Cardiac muscle cell (in vitro differentiated cells and primary cell): ENCODE data around the gene AP2M1. TPM values are rescaled to one million over a fixed set of nuclear protein-coding genes. Genes with fewer than 3 reads are reported as not detected.

Source experiments
- DNase-seq, 2 donors: peaks; one replicate each; pipeline versions ENCODE4 v3.0.0 to v3.0.0-alpha.2; 2010 to 2017; ENCODE audit warnings: low read depth in 1 of 2, low spot score in 1 of 2
- H3K27ac ChIP-seq: fragments of 200-600 bp; sonication (generic); 2 replicates; pipeline ENCODE4 v1.5.1; 2016
- H3K27me3 ChIP-seq: fragments of 200-600 bp; sonication (generic); 2 replicates; pipeline ENCODE4 v1.6.0; 2016; ENCODE audit warnings: control low read depth
- H3K36me3 ChIP-seq: fragments of 200-600 bp; sonication (generic); 2 replicates; pipeline ENCODE4 v1.5.1; 2016; ENCODE audit warnings: control low read depth
- H3K4me1 ChIP-seq: fragments of 200-600 bp; sonication (generic); 2 replicates; pipeline ENCODE4 v1.8.1; 2017; ENCODE audit warnings: low read depth, mild to moderate bottlenecking, mixed run types
- H3K4me3 ChIP-seq: fragments of 200-600 bp; sonication (generic); 2 replicates; pipeline ENCODE4 v1.5.1; 2016; ENCODE audit warnings: mild to moderate bottlenecking
- H3K9me3 ChIP-seq: fragments of 200-600 bp; sonication (generic); 2 replicates; pipeline ENCODE4 v1.5.1; 2017; ENCODE audit warnings: low read depth, mild to moderate bottlenecking, control low read depth
- polyA plus RNA-seq: library from polyadenylated mRNA; unstranded; fragments of >200 nt; fragmentation: Nextera tagmentation; extraction: Ambion mirVana; gene quantifications from 2 replicates; pipeline ENCODE4 v1.2.1, GENCODE V29; 2016
- total RNA-seq: library from RNA; depleted of rRNA; stranded (reverse); fragments of >200 nt; gene quantifications from 2 replicates; pipeline ENCODE4 v1.2.3, GENCODE V29; 2016
- TF ChIP-seq, protein P1 (sequence below): IDR thresholded peaks from 2 replicates; pipeline ENCODE4 v1.5.1; 2012; ENCODE audit warnings: low read depth, mild to moderate bottlenecking, low read length

AP2M1 gene
- total and polyA plus RNA-seq, 2 experiments from 2014 or later: 399 to 577 TPM

DNA sequence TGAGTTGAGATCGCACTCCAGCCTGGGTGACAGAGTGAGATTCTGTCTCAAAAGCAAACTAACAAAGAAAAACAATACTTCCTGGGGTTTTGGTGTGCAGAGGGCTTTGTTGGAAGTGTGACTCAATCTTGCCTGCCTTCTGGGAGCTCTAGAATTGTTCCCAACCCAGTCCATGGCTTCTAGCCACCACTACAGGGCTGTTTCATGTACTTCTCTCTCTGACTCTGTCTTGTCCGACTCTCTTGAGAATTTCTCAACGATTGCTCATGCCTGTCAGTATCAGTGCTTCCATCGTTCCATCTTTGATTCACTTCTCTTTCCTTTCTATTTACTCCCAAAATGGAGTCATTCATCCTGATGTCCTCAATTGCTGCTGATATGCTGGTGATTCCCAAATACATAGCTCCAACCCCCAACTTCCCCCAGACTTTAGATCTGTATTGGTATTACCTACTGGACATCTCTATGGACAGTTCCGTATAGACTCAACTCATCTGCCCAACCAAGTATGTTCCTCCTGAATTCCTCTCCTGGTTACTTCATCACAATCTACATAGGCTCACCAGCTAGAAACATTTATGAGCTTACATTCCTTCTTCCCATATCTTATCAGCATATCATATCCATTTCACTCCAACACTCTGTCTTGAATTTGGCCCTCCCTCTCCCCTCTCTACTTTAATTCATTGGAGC lies 1.8 kb upstream of the AP2M1 start:
- H3K27me3 ChIP-seq: no peaks in the 10 kb centered on the region
- no peaks in the 10 kb centered on the region for H3K9me3 ChIP-seq
- peaks cover 22% of the 10 kb centered on the region for H3K36me3 ChIP-seq
- H3K4me3 ChIP-seq: no peak overlapping the region
- TF ChIP-seq, protein P1, sequence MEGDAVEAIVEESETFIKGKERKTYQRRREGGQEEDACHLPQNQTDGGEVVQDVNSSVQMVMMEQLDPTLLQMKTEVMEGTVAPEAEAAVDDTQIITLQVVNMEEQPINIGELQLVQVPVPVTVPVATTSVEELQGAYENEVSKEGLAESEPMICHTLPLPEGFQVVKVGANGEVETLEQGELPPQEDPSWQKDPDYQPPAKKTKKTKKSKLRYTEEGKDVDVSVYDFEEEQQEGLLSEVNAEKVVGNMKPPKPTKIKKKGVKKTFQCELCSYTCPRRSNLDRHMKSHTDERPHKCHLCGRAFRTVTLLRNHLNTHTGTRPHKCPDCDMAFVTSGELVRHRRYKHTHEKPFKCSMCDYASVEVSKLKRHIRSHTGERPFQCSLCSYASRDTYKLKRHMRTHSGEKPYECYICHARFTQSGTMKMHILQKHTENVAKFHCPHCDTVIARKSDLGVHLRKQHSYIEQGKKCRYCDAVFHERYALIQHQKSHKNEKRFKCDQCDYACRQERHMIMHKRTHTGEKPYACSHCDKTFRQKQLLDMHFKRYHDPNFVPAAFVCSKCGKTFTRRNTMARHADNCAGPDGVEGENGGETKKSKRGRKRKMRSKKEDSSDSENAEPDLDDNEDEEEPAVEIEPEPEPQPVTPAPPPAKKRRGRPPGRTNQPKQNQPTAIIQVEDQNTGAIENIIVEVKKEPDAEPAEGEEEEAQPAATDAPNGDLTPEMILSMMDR: no peak
- H3K27ac ChIP-seq: peak overlapping the region; percentile 8
- H3K4me1 ChIP-seq: peaks cover 21% of the 10 kb centered on the region
- DNase-seq: peak in 1 of 2 donors; percentile 90

DNA sequence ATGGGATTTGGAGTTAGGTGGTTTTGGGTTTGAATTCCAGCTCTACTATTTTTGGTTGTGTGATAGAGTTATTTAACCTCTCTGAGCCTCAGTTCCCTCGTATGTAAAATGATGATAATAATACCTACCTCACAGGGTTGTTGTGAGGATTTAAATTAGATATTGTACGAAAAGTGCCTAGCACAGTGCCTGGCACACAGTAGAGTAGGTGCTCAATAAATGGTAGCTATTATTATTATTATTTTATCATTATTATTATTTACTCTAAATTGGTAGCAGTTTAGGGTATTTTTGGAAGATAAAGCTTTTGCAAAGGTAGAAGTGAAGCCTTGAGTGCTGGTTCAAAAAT lies 1.3 kb upstream of the AP2M1 start:
- H3K27me3 ChIP-seq: no peaks in the 10 kb centered on the region
- H3K27ac ChIP-seq: peak overlapping the region; percentile 84
- H3K4me1 ChIP-seq: peaks cover 21% of the 10 kb centered on the region
- no peak overlapping the region for H3K4me3 ChIP-seq
- no peaks in the 10 kb centered on the region for H3K9me3 ChIP-seq
- TF ChIP-seq, protein P1: no peak
- peaks cover 17% of the 10 kb centered on the region for H3K36me3 ChIP-seq
- DNase-seq: no peak

DNA sequence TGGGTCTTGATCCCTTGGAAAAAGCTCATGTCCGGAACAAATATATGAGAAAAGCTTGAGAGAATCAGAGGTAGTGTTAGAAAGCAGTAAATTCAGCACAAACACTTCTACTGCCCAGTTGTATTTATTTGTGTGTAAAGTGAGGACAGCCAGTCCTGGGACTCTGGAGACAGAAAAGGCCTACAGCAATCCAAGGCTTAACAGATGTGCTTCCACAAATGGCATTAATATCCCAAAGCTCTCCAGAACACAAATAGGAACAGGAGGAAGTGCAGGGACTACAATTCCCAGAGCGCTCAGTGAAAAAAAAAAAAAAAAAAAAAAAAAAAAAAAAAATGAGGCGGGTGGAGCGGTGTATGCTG lies 390 bp upstream of the AP2M1 start:
- Histone ChIP-seq H3K9me3 (no peaks in the 10 kb centered on the region), H3K4me1 (peaks cover 21% of the 10 kb centered on the region), H3K4me3 (no peak overlapping the region), H3K36me3 (peaks cover 17% of the 10 kb centered on the region), H3K27ac (peak overlapping the region; percentile 84), H3K27me3 (no peaks in the 10 kb centered on the region)
- TF ChIP-seq, protein P1: no peak
- no peak for DNase-seq

DNA sequence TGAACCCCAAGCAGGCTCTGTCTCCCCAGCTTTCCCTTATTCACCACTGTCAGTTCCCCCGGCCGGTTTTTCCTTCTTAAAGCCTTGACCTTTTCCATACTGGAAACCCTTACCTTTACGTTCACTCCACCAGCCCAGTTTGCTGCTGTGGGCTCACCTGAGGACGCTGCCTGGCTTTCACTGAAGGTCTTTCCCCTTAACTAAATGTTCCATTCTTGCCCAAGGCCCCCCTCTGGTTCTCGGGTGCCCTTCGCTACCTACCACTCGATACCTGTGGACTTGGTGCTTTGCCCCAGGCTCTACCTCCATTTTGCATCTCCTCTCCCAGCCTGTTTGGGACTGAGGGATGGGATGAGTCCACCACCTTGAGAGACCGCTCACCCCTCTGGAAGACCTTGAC lies 851 bp downstream of the AP2M1 start:
- Histone ChIP-seq H3K36me3 (peaks cover 24% of the 10 kb centered on the region), H3K27ac (peak overlapping the region; percentile 93), H3K27me3 (no peaks in the 10 kb centered on the region), H3K9me3 (no peaks in the 10 kb centered on the region), H3K4me3 (peak overlapping the region; percentile 99), H3K4me1 (peaks cover 21% of the 10 kb centered on the region)
- TF ChIP-seq, protein P1: no peak
- DNase-seq: no peak

DNA sequence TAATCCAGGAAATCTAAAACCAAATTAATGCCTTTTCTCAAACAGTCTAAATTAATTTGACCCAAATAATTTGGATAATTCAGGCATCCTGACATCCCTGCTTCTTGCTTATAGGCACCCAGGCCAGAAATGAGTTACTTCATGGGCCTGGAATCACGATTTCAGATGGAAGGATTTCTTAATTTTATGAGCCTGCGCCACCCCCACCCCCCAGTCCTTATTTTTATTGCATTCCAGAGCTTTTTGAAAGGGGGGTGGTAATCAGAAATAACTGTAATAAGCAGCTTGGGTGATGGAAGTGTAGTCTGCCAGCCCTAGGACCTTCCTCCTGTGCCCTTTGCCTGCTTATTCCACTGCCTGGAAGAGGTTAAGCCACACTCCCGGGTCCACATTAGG lies 1.3 kb downstream of the AP2M1 start:
- no peaks in the 10 kb centered on the region for H3K9me3 ChIP-seq
- TF ChIP-seq, protein P1: no peak
- peaks cover 21% of the 10 kb centered on the region for H3K4me1 ChIP-seq
- no peak for DNase-seq
- H3K27me3 ChIP-seq: no peaks in the 10 kb centered on the region
- peaks cover 28% of the 10 kb centered on the region for H3K36me3 ChIP-seq
- H3K4me3 ChIP-seq: peak overlapping the region; percentile 99
- peak overlapping the region; percentile 93 for H3K27ac ChIP-seq
